Kidney (tissue), 14 donors: ENCODE results near the gene COPS8. TPM values are rescaled to one million over a fixed set of nuclear protein-coding genes. Genes with fewer than 3 reads are reported as not detected.

Experiments
- DNase-seq, 5 donors: peaks; one replicate each; pipeline ENCODE4 v3.0.0-alpha.2; 2013 to 2020
- FAIRE-seq: peaks from 2 replicates; lab custom pipeline; 2012; peaks lifted over from hg19 to GRCh38; lab: Jason Lieb, UNC
- H3K27ac ChIP-seq, 2 donors: one replicate each; pipeline ENCODE4 v1.7.0; 2013; ENCODE audit warnings: low read depth in 2 of 2, low read length in 2 of 2, inconsistent platforms in 1 of 2
- H3K27me3 ChIP-seq: one replicate; pipeline ENCODE4 v1.7.1; 2013; ENCODE audit warnings: low read length, inconsistent platforms; ENCODE audit not compliant: control insufficient read depth, insufficient read depth
- H3K36me3 ChIP-seq, 3 donors: one replicate each; pipeline versions ENCODE4 v1.7.0 to v1.7.1; 2013; ENCODE audit warnings: low read length in 3 of 3, control low read depth in 1 of 3, inconsistent platforms in 1 of 3; ENCODE audit not compliant: insufficient read depth in 3 of 3, control insufficient read depth in 2 of 3
- H3K4me1 ChIP-seq, 3 donors: one replicate each; pipeline versions ENCODE4 v1.7.0 to v1.7.1; 2013; ENCODE audit warnings: low read length in 3 of 3, inconsistent platforms in 1 of 3, low read depth in 1 of 3; ENCODE audit not compliant: control insufficient read depth in 2 of 3, insufficient read depth in 2 of 3
- H3K4me3 ChIP-seq, 3 donors: one replicate each; pipeline versions ENCODE4 v1.7.0 to v1.8.1; 2013; ENCODE audit warnings: low read length in 3 of 3, control low read depth in 1 of 3, inconsistent platforms in 1 of 3
- H3K9ac ChIP-seq, 3 donors: one replicate each; pipeline versions ENCODE4 v1.7.0 to v1.7.1; 2013; ENCODE audit warnings: low read length in 3 of 3, control low read depth in 1 of 3, inconsistent platforms in 1 of 3
- H3K9me3 ChIP-seq, 3 donors: one replicate each; pipeline versions ENCODE4 v1.7.0 to v1.7.1; 2013; ENCODE audit warnings: low read length in 3 of 3, control low read depth in 1 of 3, inconsistent platforms in 1 of 3; ENCODE audit not compliant: control insufficient read depth in 2 of 3, insufficient read depth in 1 of 3
- CTCF ChIP-seq: IDR thresholded peaks from 3 replicates; pipeline ENCODE4 v1.5.1; 2012; ENCODE audit warnings: mild to moderate bottlenecking, moderate library complexity, borderline replicate concordance; ENCODE audit not compliant: insufficient read depth; ENCODE audit errors: extremely low read depth
- intact Hi-C: fragments of 100-400 bp; cut with DNase I; formaldehyde crosslinking; loops from one replicate; pipeline ENCODE4 v1.11.1; 2022
- polyA plus RNA-seq: library from polyadenylated mRNA; stranded (reverse); fragments of 350-450 nt; fragmentation: Illumina TruSeq; extraction: RNeasy Lipid Tissue Mini Kit (QIAGEN cat#74804); gene quantifications from one replicate; pipeline ENCODE4 v1.2.3, GENCODE V29; 2014; ENCODE audit warnings: low read depth, low replicate concordance; ENCODE audit not compliant: insufficient read depth
- total RNA-seq: library from RNA; stranded (reverse); fragmentation: NEBNext Ultra II Directional; extraction: Animal tissue kit (Norgen Biotek cat#: 25700); gene quantifications from one replicate; pipeline ENCODE4 v1.2.1, GENCODE V29; 2021
- donor health status: control.
- donor health status: control.
- donor health status: control.
- donor health status: control.
- donor health status: control.
- donor health status: DM: yes; HTN: yes; CAD: no.
- donor health status: Normal renal cell carcinoma (clear cell type).

Gene COPS8
- total and polyA plus RNA-seq, 2 donors from 2014 or later = 40.7 to 67.6 TPM

GRCh38 chr2:237055386-237056100, 30.1 kb upstream of the COPS8 start:
- no peaks in the 10 kb centered on the region for H3K27me3 ChIP-seq
- H3K9me3 ChIP-seq = no peaks in the 10 kb centered on the region
- peaks cover 0 to 2% (median 0%) of the 10 kb centered on the region in 3 donors for H3K4me1 ChIP-seq
- H3K4me3 ChIP-seq = no peak overlapping the region
- no peaks in the 10 kb centered on the region for H3K36me3 ChIP-seq
- DNase-seq = no peak
- H3K9ac ChIP-seq = no peak overlapping the region
- no peak for TF ChIP-seq CTCF
- intact Hi-C loops = loop anchor here (5.0 kb wide), 1 partner anchor 713 kb away; no protein-coding TSS in a partner anchor
- no peak overlapping the region for H3K27ac ChIP-seq
- no peak for FAIRE-seq

- Histone ChIP-seq H3K4me3 (no peak overlapping the region), H3K9me3 (no peaks in the 10 kb centered on the region), H3K9ac (no peak overlapping the region), H3K36me3 (no peaks in the 10 kb centered on the region), H3K27me3 (no peaks in the 10 kb centered on the region), H3K4me1 (peaks cover 0 to 2% (median 2%) of the 10 kb centered on the region in 3 donors), H3K27ac (no peak overlapping the region)
- no peak for FAIRE-seq
- peak in 3 of 5 donors; percentile 39 to 57 (median 43) for DNase-seq
- no peak for TF ChIP-seq CTCF
- intact Hi-C loops = loop anchor here (5.0 kb wide), 1 partner anchor 714 kb away; no protein-coding TSS in a partner anchor
Measured at GRCh38 chr2:237056287-237056875, 29.3 kb upstream of the COPS8 start.

- H3K9me3 ChIP-seq = no peaks in the 10 kb centered on the region
- no peak overlapping the region for H3K27ac ChIP-seq
- peaks cover 0 to 2% (median 2%) of the 10 kb centered on the region in 3 donors for H3K4me1 ChIP-seq
- H3K9ac ChIP-seq = no peak overlapping the region
- H3K4me3 ChIP-seq = no peak overlapping the region
- DNase-seq = no peak
- no peak for TF ChIP-seq CTCF
- H3K27me3 ChIP-seq = no peaks in the 10 kb centered on the region
- FAIRE-seq = no peak
- no peaks in the 10 kb centered on the region for H3K36me3 ChIP-seq
- intact Hi-C loops = loop anchor here (5.0 kb wide), 1 partner anchor 715 kb away; no protein-coding TSS in a partner anchor
Measured at GRCh38 chr2:237057107-237057506, 28.6 kb upstream of the COPS8 start.
